Left lobe of liver (tissue), 2 donors: Measurements from ENCODE around the gene TSHZ3. TPM values are rescaled to one million over a fixed set of nuclear protein-coding genes. Genes with fewer than 3 reads are reported as not detected.

Experiments
- ATAC-seq: fragments of 200-7000 bp; cut with Tn5 transposase; one replicate; pipeline ENCODE4 v1.9.1; 2020; ENCODE audit warnings: mild to moderate bottlenecking, moderate library complexity
- DNase-seq: peaks from one replicate; pipeline ENCODE4 v3.0.0-alpha.2; 2020; ENCODE audit warnings: low spot score
- total RNA-seq: library from RNA; stranded (reverse); gene quantifications from one replicate; pipeline ENCODE4 v1.2.1, GENCODE V29; 2021
- donor health status: DM: no; HTN: no; CAD: no; lungs with moderate emphysema.
- donor health status: DM: no; HTN: yes; CAD: no.

The TSHZ3 gene
- total RNA-seq, 1 donor from 2014 or later, result 1.1 TPM

- DNase-seq (no peak), ATAC-seq (no peak)
These were observed 96.8 kb downstream of the TSHZ3 start for GRCh38 chr19:31252441-31252840.

- peak; percentile 69 for ATAC-seq
- DNase-seq, result no peak
These were observed 100.0 kb downstream of the TSHZ3 start for GRCh38 chr19:31249217-31249616.

GRCh38 chr19:31235806-31236205 is 113.4 kb downstream of the TSHZ3 start:
- DNase-seq, result no peak
- no peak for ATAC-seq

GRCh38 chr19:31233295-31233800 is 115.9 kb downstream of the TSHZ3 start:
- ATAC-seq, result no peak
- no peak for DNase-seq

GRCh38 chr19:31232871-31233270 is 116.4 kb downstream of the TSHZ3 start:
- DNase-seq, result no peak
- no peak for ATAC-seq

GRCh38 chr19:31232180-31232579 is 117.1 kb downstream of the TSHZ3 start:
- no peak for DNase-seq
- no peak for ATAC-seq

GRCh38 chr19:31231237-31231636 is 118.0 kb downstream of the TSHZ3 start:
- no peak for ATAC-seq
- DNase-seq, result no peak

GRCh38 chr19:31226151-31226935 is 122.9 kb downstream of the TSHZ3 start:
- no peak for ATAC-seq
- no peak for DNase-seq
